GM19328 (cell line): ENCODE data around the gene ALOX15B.
"Not testable (repeated sequence)": the region's sequence is repeated elsewhere in the genome, so short reads cannot be mapped to it uniquely, and the experiment has no call there.

ENCODE experiments used
- ATAC-seq: cut with Tn5 transposase; IDR thresholded peaks from one replicate; pipeline ENCODE4 v1.9.1; 2021; ENCODE audit warnings: mild to moderate bottlenecking, moderate library complexity; ENCODE audit not compliant: unreplicated experiment

ALOX15B gene

GRCh38 chr17:8060274-8060673 lies 21.4 kb downstream of the ALOX15B start:
- no peak for ATAC-seq

DNA sequence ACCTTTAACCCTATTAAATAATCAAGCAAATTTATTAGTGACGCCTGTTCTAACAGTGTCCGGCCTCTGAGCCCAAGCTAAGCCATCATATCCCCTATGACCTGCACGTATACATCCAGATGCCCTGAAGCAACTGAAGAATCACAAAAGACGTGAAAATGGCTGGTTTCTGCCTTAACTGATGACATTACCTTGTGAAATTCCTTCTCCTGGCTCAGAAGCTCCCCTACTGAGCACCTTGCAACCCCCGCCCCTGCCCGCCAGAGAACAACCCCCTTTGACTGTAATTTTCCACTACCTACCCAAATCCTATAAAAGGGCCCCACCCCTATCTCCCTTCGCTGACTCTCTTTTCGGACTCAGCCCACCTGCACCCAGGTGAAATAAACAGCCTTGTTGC lies 23.0 kb downstream of the ALOX15B start:
- ATAC-seq = not testable (repeated sequence)

DNA sequence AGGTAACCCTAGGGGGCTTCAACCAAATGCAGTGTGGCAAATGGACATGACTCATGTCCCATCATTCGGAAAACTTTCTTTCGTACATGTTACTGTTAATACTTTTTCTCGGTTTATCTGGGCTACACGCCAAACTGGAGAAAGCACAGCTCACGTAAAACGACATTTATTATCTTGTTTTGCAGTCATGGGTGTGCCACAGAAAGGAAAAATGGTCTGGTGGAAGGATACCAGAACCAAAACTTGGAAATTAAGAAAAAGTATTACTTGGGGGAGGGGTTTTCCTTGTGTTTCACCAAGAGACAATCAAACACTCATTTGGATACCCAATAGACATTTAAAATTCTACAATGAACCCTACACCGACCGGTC lies 23.6 kb downstream of the ALOX15B start:
- ATAC-seq = no peak

DNA sequence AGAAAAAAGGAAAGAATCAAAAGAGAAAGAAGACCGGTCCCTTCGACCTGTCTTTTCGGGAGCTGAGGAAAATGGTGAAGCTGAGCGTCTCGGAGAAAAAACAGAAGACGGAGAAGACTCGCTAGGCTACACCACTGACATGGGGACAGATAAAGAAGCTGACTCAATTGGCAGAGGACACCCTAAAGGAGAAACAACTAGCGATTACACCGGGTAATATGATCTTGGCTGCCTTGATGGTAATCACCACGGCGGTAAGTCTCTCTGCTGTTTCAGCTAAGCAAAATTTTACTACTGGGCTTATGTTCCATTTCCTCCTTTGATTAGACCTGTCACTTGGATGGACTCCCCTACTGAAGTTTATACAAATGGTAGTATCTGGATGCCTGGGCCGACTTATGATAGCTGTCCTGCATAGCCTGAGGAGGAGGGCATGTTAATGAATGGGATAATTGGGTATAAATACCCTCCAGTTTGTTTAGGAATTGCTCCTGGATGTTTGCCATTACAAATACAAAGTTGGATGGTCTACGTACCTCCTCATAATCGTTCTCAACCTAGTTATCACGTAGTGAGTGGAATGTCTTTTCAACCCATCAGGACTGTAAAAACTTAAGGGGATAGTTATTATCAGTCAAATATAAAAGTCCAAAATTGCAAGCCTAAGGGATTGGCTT lies 24.1 kb downstream of the ALOX15B start:
- ATAC-seq = no peak

- no peak for ATAC-seq
These were observed 25.1 kb downstream of the ALOX15B start for GRCh38 chr17:8063761-8064534.

DNA sequence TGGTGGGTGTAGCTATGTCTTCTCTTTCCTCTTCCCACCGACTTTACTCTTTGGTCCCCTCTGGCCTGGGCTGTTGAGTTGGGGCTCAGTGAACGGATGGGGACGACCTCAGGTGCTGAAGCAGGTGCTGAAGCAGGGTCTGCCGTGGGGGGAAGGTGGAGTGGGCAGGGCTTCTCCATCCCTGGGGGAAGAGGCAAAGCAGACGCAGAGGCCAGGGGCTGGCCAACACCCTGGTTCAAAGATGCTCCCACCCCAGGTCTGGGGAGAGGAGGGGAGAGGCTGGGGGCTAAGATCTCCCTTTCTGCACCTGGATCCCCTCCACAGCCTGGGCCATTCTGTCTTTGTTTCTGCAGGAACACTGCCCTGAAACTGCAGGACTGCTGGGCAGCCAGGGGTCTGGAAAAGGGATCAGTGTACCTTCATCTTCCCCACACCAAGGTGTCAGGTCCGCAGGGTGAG lies 25.7 kb downstream of the ALOX15B start:
- no peak for ATAC-seq

GRCh38 chr17:8066841-8067775 lies 28.2 kb downstream of the ALOX15B start:
- no peak for ATAC-seq

DNA sequence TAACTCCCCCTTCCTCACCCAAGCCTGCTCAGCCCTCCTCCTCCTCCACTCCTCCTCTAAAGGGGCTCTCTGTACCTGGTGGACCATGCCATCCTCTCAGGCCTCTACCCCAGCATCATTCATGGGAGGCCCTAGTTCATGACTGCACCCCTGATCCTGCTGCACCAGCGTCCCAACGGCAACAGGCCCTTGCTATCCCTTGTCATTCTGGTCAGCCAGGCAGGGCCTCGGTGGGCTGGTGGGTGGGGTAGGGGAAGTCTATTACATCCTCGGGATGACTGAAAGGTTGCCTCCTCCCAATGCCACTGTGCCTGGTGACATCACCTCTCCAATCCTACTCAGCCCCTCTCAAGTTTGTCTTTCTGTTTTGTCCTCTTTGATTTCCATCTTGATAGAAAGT lies 28.9 kb downstream of the ALOX15B start:
- ATAC-seq = no peak

DNA sequence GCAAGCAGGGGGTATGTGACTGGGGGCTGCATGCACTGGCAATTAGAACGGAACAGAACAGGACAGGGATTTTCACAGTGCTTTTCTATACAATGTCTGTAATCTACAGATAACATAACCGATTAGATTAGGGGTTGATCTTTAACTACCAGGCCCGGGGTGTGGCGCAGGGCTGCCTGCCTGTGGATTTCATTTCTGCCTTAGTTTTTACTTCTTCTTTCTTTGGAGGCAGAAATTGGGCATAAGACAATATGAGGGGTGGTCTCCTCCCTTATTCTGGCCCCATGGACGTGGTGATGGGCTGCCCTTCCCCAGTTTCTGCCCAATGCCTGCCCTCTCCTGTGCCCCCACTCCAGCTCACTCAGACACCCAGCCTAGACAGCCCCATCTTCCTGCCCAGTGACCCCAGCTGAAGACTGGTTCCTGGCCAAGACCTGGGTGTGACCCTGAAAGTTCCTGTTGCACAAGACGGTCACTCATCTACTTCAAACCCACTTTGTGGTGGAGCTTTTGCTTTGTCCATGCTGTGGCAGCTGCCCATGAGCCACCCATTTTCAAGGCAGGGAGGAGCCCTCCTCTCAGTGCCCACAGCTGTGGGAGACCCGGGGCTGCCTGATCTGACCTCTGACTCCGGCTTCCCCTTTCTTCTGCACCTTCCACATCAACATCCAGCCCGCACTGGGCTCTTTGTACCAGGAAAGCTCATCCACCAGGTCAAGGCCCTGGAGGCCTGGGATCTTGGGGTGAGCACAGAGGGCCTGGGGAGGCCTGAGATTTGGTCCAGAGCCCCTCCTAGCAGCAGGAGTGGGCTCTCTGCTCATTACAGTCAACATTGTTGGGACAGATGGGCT lies 30.1 kb downstream of the ALOX15B start:
- no peak for ATAC-seq

- ATAC-seq = no peak
These were observed 30.7 kb downstream of the ALOX15B start for GRCh38 chr17:8069587-8069860.

- no peak for ATAC-seq
These were observed 32.6 kb downstream of the ALOX15B start for GRCh38 chr17:8071496-8071895.

GRCh38 chr17:8072341-8072728 lies 33.5 kb downstream of the ALOX15B start:
- ATAC-seq = no peak

- ATAC-seq = no peak
These were observed 34.0 kb downstream of the ALOX15B start for GRCh38 chr17:8072729-8073461.

GRCh38 chr17:8073627-8074484 lies 35.0 kb downstream of the ALOX15B start:
- ATAC-seq = no peak

- no peak for ATAC-seq
These were observed 35.7 kb downstream of the ALOX15B start for GRCh38 chr17:8074554-8074953.

DNA sequence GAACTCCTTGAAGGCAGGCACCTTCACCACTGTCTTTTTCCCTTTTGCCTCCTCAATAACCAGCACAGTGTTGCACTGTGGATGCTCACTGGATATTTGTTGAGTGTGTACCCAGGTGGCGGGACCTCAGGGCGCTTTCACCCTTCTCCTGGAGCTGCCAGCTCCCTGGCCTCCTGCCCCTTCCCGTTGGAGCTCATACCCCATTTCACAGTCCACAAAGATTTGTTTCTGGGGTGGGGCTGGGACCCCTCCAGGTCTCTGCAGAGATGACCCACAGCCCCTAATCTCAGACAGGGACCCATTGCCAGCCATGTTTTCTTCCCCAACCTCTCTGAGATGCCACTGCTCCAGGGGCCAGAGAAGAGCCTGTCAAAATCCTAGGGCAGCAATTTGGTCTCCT lies 36.2 kb downstream of the ALOX15B start:
- ATAC-seq = no peak

GRCh38 chr17:8075574-8076342 lies 36.9 kb downstream of the ALOX15B start:
- no peak for ATAC-seq

DNA sequence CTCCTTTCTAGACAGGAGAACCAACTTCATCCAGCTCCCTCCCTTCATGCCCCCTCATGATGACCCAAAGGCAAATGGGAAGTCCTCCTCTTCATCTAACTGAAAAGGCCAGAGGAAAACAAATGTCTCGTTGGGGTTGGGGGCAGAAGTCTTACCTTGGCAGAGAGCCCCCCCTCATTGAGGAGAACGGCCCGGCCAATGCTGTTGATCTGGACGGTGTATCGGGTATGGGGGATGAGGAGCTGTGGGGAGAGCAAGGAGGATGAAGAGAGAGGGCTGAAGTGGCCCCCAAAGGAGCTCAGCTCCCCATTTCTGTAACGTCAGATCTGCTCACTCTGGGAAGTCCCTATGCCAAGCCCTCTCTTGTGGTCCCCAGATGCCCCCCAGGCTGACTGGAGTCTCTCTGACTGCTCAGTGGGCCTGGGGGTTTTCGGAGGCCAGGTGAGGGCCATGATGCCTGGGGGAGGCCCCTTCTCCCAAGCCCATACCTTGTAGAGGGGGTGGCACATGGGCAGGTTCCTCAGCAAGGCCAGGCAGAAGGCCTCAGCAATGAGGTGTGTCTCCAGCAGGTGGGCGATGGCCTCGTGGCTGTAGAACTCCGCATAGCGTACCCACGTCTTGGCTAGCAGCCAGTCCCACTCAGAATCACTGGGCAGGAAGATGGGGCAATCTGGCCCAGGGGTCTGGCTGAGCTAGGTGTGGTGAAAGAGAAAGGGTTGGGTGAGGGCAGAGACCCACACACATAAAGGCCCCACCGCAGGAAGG lies 37.8 kb downstream of the ALOX15B start:
- ATAC-seq = no peak
